K562 (cell line): ENCODE data around the gene NYAP1. TPM values are rescaled to one million over a fixed set of nuclear protein-coding genes. Genes with fewer than 3 reads are reported as not detected.

Experiments used
- ADNP ChIP-seq: fragments of 200-800 bp; sonication (Bioruptor generic); IDR thresholded peaks from 2 replicates; pipeline ENCODE4 v1.6.1; 2016; ENCODE audit warnings: missing genetic modification characterization, missing compliant biosample characterization
- BRCA1 ChIP-seq, 2 experiments: fragments of 450-650 bp in 1 of 2; sonication (generic) in 1 of 2; formaldehyde crosslinking in 1 of 2; IDR thresholded peaks; 2 replicates each; pipeline versions ENCODE4 v1.5.0 to v1.6.1; 2017 to 2020; ENCODE audit warnings: mild to moderate bottlenecking in 1 of 2, missing genetic modification reagents in 1 of 2
- DMBX1 ChIP-seq: fragments of 250-450 bp; sonication (Bioruptor Pico); IDR thresholded peaks from 2 replicates; pipeline ENCODE4 v1.8.0; 2022; ENCODE audit warnings: inconsistent platforms, mild to moderate bottlenecking, moderate library complexity, borderline replicate concordance
- EGR1 ChIP-seq: fragments of 450-650 bp; conservative IDR thresholded peaks from 2 replicates; pipeline ENCODE4 v1.6.1; 2017; ENCODE audit warnings: mild to moderate bottlenecking
- ELF1 ChIP-seq: fragments of 200-800 bp; sonication (Bioruptor generic); IDR thresholded peaks from 2 replicates; pipeline ENCODE4 v1.6.1; 2016; ENCODE audit warnings: missing genetic modification characterization, missing compliant biosample characterization
- ELF4 ChIP-seq: fragments of 450-650 bp; formaldehyde crosslinking; IDR thresholded peaks from 2 replicates; pipeline ENCODE4 v1.4.0; 2022; ENCODE audit warnings: missing genetic modification characterization
- MECOM ChIP-seq: fragments of 250-450 bp; sonication (Bioruptor Pico); IDR thresholded peaks from 2 replicates; pipeline ENCODE4 v1.8.0; 2022; ENCODE audit warnings: inconsistent platforms
- NCOA1 ChIP-seq: fragments of 450-650 bp; IDR thresholded peaks from 2 replicates; pipeline ENCODE4 v1.6.1; 2016; ENCODE audit warnings: low read depth
- NEUROD1 ChIP-seq: fragments of 150-350 bp; IDR thresholded peaks from 2 replicates; pipeline ENCODE4 v1.6.1; 2014; ENCODE audit warnings: borderline replicate concordance, low read length, low read depth; ENCODE audit not compliant: partially characterized antibody
- NFIX ChIP-seq: fragments of 250-450 bp; sonication (Bioruptor Pico); IDR thresholded peaks from 2 replicates; pipeline ENCODE4 v1.4.0; 2020; ENCODE audit warnings: low read depth, mild to moderate bottlenecking, moderate library complexity
- TGIF2 ChIP-seq: sonication (generic); formaldehyde crosslinking; IDR thresholded peaks from 2 replicates; pipeline ENCODE4 v1.8.1; 2022; ENCODE audit warnings: mild to moderate bottlenecking, missing genetic modification reagents, moderate library complexity
- ZKSCAN8 ChIP-seq: fragments of 200-800 bp; sonication (Bioruptor generic); IDR thresholded peaks from 2 replicates; pipeline ENCODE4 v1.6.1; 2016; ENCODE audit warnings: missing genetic modification characterization, missing compliant biosample characterization
- ZNF134 ChIP-seq: fragments of 250-450 bp; sonication (Bioruptor Pico); conservative IDR thresholded peaks from 2 replicates; pipeline ENCODE4 v1.4.0; 2020
- ZNF184 ChIP-seq: sonication (generic); formaldehyde crosslinking; IDR thresholded peaks from 2 replicates; pipeline ENCODE4 v1.5.0; 2020; ENCODE audit warnings: missing genetic modification reagents
- ZNF239 ChIP-seq: fragments of 250-450 bp; sonication (Bioruptor Pico); IDR thresholded peaks from 2 replicates; pipeline ENCODE4 v1.4.0; 2020; ENCODE audit warnings: mild to moderate bottlenecking
- ZNF263 ChIP-seq: sonication (generic); formaldehyde crosslinking; IDR thresholded peaks from 2 replicates; pipeline ENCODE4 v1.8.0; 2022; ENCODE audit warnings: mild to moderate bottlenecking, missing genetic modification reagents, borderline replicate concordance
- ZNF384 ChIP-seq: IDR thresholded peaks from 2 replicates; pipeline ENCODE4 v1.6.1; 2012; ENCODE audit warnings: low read depth, low read length, improper control_type of control experiment
- polyA plus RNA-seq, 8 experiments: library from polyadenylated mRNA; depleted of rRNA in 4 of 8; stranded (reverse) in 5 of 8; unstranded in 3 of 8; fragments of >200 nt; fragmentation: Nextera tagmentation in 2 of 8; fragmentation: Illumina TruSeq in 1 of 8; extraction: Ambion mirVana in 2 of 8; extraction: Trizol in 1 of 8; gene quantifications; 2 replicates each; pipeline versions ENCODE4 v1.2.1 to v1.2.3, GENCODE V29; 2011 to 2014; ENCODE audit warnings: inconsistent platforms in 1 of 8, missing spikeins in 1 of 8
- total RNA-seq, 7 experiments: library from RNA; depleted of rRNA in 6 of 7; stranded (reverse); fragments of >200 nt in 6 of 7; fragmentation: Illumina TruSeq in 2 of 7; extraction: Trizol in 2 of 7; gene quantifications; 2 replicates each; pipeline versions ENCODE4 v1.2.1 to v1.2.3, GENCODE V29; 2011 to 2021; ENCODE audit warnings: low replicate concordance in 1 of 7
- TF ChIP-seq, protein P1 (sequence below): fragments of 250-450 bp; sonication (Bioruptor Pico); IDR thresholded peaks from 2 replicates; pipeline ENCODE4 v1.8.0; 2022; ENCODE audit warnings: inconsistent platforms
- TF ChIP-seq, protein P2 (sequence below): fragments of 450-650 bp; IDR thresholded peaks from 2 replicates; pipeline ENCODE4 v1.6.1; 2014; ENCODE audit warnings: low read depth, mild to moderate bottlenecking, moderate library complexity, borderline replicate concordance
- TF ChIP-seq, protein P3 (sequence below): IDR thresholded peaks from 2 replicates; pipeline ENCODE4 v1.6.1; 2012; ENCODE audit warnings: low read depth, low read length, improper control_type of control experiment, borderline replicate concordance
- TF ChIP-seq, protein P4 (sequence below): fragments of 450-650 bp; formaldehyde crosslinking; IDR thresholded peaks from 2 replicates; pipeline ENCODE4 v1.4.0; 2020; ENCODE audit warnings: mild to moderate bottlenecking, moderate library complexity

NYAP1 gene
- total and polyA plus RNA-seq, 9 of the 15 experiments (the other 6 are each of a cell fraction or from before 2014, with no cell fraction given) = 0.11 to 0.88 (median 0.22) TPM; not detected in 2

DNA sequence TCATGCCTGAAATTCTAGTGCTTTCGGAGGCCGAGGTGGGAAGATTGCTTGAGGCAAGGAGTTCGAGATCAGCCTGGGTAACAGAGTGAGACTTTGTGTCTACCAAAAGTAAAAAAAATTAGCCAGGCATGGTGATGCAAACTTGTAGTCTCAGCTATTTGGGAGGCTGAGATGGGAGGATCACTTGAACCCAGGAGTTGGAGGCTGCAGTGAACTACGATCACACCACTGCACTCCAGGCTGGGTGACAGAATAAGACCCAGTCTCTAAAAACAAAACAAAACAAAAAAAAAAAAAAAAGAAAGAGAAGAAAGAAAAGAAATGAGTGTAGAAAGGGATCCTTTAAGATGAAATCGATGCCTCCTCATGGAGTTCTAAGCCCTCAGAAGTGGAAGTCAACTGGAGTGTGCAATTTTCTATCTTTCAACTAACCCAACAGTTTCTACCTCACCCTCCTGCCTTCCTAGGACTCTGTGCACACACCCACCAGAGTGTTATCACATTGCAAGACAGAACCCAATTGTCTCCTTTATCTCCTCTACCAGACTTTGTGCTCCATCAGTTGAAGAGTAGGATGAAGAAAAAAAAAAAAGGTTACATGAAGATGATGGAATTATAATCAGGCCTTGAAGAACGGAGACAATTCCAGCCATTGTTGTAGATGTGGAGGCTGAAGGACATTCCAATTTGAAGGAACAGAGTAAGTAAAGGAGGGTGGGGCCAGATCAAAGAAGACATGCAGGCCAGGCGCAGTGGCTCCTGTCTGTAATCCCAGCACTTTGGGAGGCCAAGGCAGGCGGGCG lies 26.9 kb downstream of the NYAP1 start (continued):
- TF ChIP-seq DMBX1 (CRISPR knock-in tag) (0 out of 2 replicates have a peak, but pooled peaks have one; percentile 12), ZNF239 (CRISPR knock-in tag) (no peak), EGR1 (peak; percentile 79), ZNF384 (peak; percentile 98), ZNF263 (no peak), ADNP (tag) (peak; percentile 64; the same call in 1 of the 2 replicates), NFIX (no peak), TGIF2 (no peak), BRCA1 (IDR thresholded peaks at IDR 0.05) (no peak), BRCA1 (CRISPR knock-in tag; IDR thresholded peaks at IDR 0.05) (no peak), NCOA1 (peak; percentile 16; the same call in 1 of the 2 replicates), ZNF184 (CRISPR knock-in tag) (no peak), ELF1 (no peak), ELF4 (CRISPR knock-in tag) (peak; percentile 82), ZKSCAN8 (CRISPR knock-in tag) (no peak), MECOM (peak; percentile 84), NEUROD1 (peak; percentile 39), ZNF134 (peak; percentile 89)
- TF ChIP-seq, protein P1, sequence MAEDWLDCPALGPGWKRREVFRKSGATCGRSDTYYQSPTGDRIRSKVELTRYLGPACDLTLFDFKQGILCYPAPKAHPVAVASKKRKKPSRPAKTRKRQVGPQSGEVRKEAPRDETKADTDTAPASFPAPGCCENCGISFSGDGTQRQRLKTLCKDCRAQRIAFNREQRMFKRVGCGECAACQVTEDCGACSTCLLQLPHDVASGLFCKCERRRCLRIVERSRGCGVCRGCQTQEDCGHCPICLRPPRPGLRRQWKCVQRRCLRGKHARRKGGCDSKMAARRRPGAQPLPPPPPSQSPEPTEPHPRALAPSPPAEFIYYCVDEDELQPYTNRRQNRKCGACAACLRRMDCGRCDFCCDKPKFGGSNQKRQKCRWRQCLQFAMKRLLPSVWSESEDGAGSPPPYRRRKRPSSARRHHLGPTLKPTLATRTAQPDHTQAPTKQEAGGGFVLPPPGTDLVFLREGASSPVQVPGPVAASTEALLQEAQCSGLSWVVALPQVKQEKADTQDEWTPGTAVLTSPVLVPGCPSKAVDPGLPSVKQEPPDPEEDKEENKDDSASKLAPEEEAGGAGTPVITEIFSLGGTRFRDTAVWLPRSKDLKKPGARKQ = no peak
- TF ChIP-seq, protein P2, sequence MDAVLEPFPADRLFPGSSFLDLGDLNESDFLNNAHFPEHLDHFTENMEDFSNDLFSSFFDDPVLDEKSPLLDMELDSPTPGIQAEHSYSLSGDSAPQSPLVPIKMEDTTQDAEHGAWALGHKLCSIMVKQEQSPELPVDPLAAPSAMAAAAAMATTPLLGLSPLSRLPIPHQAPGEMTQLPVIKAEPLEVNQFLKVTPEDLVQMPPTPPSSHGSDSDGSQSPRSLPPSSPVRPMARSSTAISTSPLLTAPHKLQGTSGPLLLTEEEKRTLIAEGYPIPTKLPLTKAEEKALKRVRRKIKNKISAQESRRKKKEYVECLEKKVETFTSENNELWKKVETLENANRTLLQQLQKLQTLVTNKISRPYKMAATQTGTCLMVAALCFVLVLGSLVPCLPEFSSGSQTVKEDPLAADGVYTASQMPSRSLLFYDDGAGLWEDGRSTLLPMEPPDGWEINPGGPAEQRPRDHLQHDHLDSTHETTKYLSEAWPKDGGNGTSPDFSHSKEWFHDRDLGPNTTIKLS = no peak
- TF ChIP-seq, protein P3, sequence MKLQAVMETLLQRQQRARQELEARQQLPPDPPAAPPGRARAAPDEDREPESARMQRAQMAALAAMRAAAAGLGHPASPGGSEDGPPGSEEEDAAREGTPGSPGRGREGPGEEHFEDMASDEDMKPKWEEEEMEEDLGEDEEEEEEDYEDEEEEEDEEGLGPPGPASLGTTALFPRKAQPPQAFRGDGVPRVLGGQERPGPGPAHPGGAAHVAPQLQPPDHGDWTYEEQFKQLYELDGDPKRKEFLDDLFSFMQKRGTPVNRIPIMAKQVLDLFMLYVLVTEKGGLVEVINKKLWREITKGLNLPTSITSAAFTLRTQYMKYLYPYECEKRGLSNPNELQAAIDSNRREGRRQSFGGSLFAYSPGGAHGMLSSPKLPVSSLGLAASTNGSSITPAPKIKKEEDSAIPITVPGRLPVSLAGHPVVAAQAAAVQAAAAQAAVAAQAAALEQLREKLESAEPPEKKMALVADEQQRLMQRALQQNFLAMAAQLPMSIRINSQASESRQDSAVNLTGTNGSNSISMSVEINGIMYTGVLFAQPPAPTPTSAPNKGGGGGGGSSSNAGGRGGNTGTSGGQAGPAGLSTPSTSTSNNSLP = peak; percentile 91; the same call in 1 of the 2 replicates
- TF ChIP-seq, protein P4, sequence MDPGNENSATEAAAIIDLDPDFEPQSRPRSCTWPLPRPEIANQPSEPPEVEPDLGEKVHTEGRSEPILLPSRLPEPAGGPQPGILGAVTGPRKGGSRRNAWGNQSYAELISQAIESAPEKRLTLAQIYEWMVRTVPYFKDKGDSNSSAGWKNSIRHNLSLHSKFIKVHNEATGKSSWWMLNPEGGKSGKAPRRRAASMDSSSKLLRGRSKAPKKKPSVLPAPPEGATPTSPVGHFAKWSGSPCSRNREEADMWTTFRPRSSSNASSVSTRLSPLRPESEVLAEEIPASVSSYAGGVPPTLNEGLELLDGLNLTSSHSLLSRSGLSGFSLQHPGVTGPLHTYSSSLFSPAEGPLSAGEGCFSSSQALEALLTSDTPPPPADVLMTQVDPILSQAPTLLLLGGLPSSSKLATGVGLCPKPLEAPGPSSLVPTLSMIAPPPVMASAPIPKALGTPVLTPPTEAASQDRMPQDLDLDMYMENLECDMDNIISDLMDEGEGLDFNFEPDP (CRISPR knock-in tag) = no peak
